GM18499 (cell line): ENCODE measurements around the gene SLC25A47.
"Not testable (repeated sequence)": the region's sequence is repeated elsewhere in the genome, so short reads cannot be mapped to it uniquely, and the experiment has no call there.

Source experiments
- ATAC-seq: cut with Tn5 transposase; IDR thresholded peaks from one replicate; pipeline ENCODE4 v1.9.1; 2021; ENCODE audit warnings: moderate number of reproducible peaks; ENCODE audit not compliant: insufficient read depth, unreplicated experiment

SLC25A47 gene

GRCh38 chr14:100289916-100290606, 33.1 kb upstream of the SLC25A47 start:
- no peak for ATAC-seq

GRCh38 chr14:100290607-100291304, 32.4 kb upstream of the SLC25A47 start:
- no peak for ATAC-seq

- no peak for ATAC-seq
These were observed 31.6 kb upstream of the SLC25A47 start for GRCh38 chr14:100291305-100292075.

- ATAC-seq, result no peak
These were observed 30.8 kb upstream of the SLC25A47 start for GRCh38 chr14:100292301-100292775.

- no peak for ATAC-seq
These were observed 30.2 kb upstream of the SLC25A47 start for GRCh38 chr14:100292776-100293461.

- no peak for ATAC-seq
These were observed 29.5 kb upstream of the SLC25A47 start for GRCh38 chr14:100293497-100294212.

GRCh38 chr14:100294213-100294962, 28.8 kb upstream of the SLC25A47 start:
- ATAC-seq, result no peak

- ATAC-seq, result no peak
These were observed 28.2 kb upstream of the SLC25A47 start for GRCh38 chr14:100294963-100295330.

GRCh38 chr14:100295376-100296105, 27.6 kb upstream of the SLC25A47 start:
- no peak for ATAC-seq

GRCh38 chr14:100296106-100296651, 27.0 kb upstream of the SLC25A47 start:
- ATAC-seq, result no peak

GRCh38 chr14:100296729-100297128, 26.4 kb upstream of the SLC25A47 start:
- ATAC-seq, result not testable (repeated sequence)

- no peak for ATAC-seq
These were observed 25.5 kb upstream of the SLC25A47 start for GRCh38 chr14:100297320-100298300.

- ATAC-seq, result no peak
These were observed 24.4 kb upstream of the SLC25A47 start for GRCh38 chr14:100298551-100299237.

GRCh38 chr14:100299238-100299560, 23.9 kb upstream of the SLC25A47 start:
- no peak for ATAC-seq

- no peak for ATAC-seq
These were observed 20.5 kb upstream of the SLC25A47 start for GRCh38 chr14:100302616-100303015.

GRCh38 chr14:100303179-100303578, 20.0 kb upstream of the SLC25A47 start:
- no peak for ATAC-seq

GRCh38 chr14:100303925-100304324, 19.2 kb upstream of the SLC25A47 start:
- no peak for ATAC-seq
